HepG2 (cell line): Measurements from ENCODE around the gene FOXR1. TPM values are rescaled to one million over a fixed set of nuclear protein-coding genes. Genes with fewer than 3 reads are reported as not detected.

Experiments used
- BATF2 ChIP-seq: sonication (generic); formaldehyde crosslinking; IDR thresholded peaks from 2 replicates; pipeline ENCODE4 v1.8.0; 2022; ENCODE audit warnings: mild to moderate bottlenecking, missing genetic modification reagents, moderate library complexity
- BCLAF1 ChIP-seq: fragments of 450-650 bp; IDR thresholded peaks from 2 replicates; pipeline ENCODE4 v1.6.1; 2017; ENCODE audit warnings: mild to moderate bottlenecking
- CERS6 ChIP-seq: sonication (generic); formaldehyde crosslinking; IDR thresholded peaks from 2 replicates; pipeline ENCODE4 v1.5.0; 2020; ENCODE audit warnings: missing genetic modification reagents
- FLYWCH1 ChIP-seq: sonication (generic); formaldehyde crosslinking; IDR thresholded peaks from 2 replicates; pipeline ENCODE4 v1.8.1; 2023; ENCODE audit warnings: mild to moderate bottlenecking, missing genetic modification reagents
- FOXJ3 ChIP-seq: sonication (generic); formaldehyde crosslinking; IDR thresholded peaks from 2 replicates; pipeline ENCODE4 v1.4.0; 2020; ENCODE audit warnings: missing genetic modification reagents, mild to moderate bottlenecking, borderline replicate concordance
- HDAC2 ChIP-seq: sonication (generic); formaldehyde crosslinking; IDR thresholded peaks from 2 replicates; pipeline ENCODE4 v1.4.0; 2020; ENCODE audit warnings: missing genetic modification reagents
- MAFK ChIP-seq, 2 experiments: IDR thresholded peaks in 1 of 2; conservative IDR thresholded peaks in 1 of 2; 2 replicates each; pipeline ENCODE4 v1.6.1; 2011; ENCODE audit warnings: improper control_type of control experiment in 2 of 2, low read length in 2 of 2
- MXD1 ChIP-seq: sonication (generic); formaldehyde crosslinking; IDR thresholded peaks from 2 replicates; pipeline ENCODE4 v1.4.0; 2020; ENCODE audit warnings: mild to moderate bottlenecking, missing genetic modification reagents
- NRL ChIP-seq: sonication (generic); formaldehyde crosslinking; IDR thresholded peaks from 2 replicates; pipeline ENCODE4 v1.5.0; 2020; ENCODE audit warnings: missing genetic modification reagents, mild to moderate bottlenecking, moderate library complexity, borderline replicate concordance
- PHF5A ChIP-seq: IDR thresholded peaks from one replicate; pipeline ENCODE4 v1.6.1; 2018; ENCODE audit warnings: low read depth, missing genetic modification reagents; ENCODE audit not compliant: unreplicated experiment
- SETDB1 ChIP-seq: sonication (generic); formaldehyde crosslinking; IDR thresholded peaks from 2 replicates; pipeline ENCODE4 v1.5.1; 2020; ENCODE audit warnings: missing genetic modification reagents, mild to moderate bottlenecking, borderline replicate concordance
- SKI ChIP-seq: fragments of 450-650 bp; IDR thresholded peaks from one replicate; pipeline ENCODE4 v1.6.1; 2018; ENCODE audit warnings: mild to moderate bottlenecking; ENCODE audit not compliant: partially characterized antibody
- SMAD3 ChIP-seq: sonication (generic); formaldehyde crosslinking; IDR thresholded peaks from 2 replicates; pipeline ENCODE4 v1.4.0; 2020; ENCODE audit warnings: missing genetic modification reagents
- SNAPC2 ChIP-seq: sonication (generic); formaldehyde crosslinking; IDR thresholded peaks from 2 replicates; pipeline ENCODE4 v1.8.1; 2022; ENCODE audit warnings: mild to moderate bottlenecking, missing genetic modification reagents
- YEATS2 ChIP-seq: sonication (generic); formaldehyde crosslinking; IDR thresholded peaks from 2 replicates; pipeline ENCODE4 v1.4.0; 2020; ENCODE audit warnings: missing genetic modification reagents, borderline replicate concordance
- ZNF143 ChIP-seq: sonication (generic); formaldehyde crosslinking; IDR thresholded peaks from 2 replicates; pipeline ENCODE4 v1.4.0; 2020; ENCODE audit warnings: missing genetic modification reagents
- ZNF281 ChIP-seq: sonication (generic); formaldehyde crosslinking; IDR thresholded peaks from 2 replicates; pipeline ENCODE4 v1.4.0; 2020; ENCODE audit warnings: missing genetic modification reagents, borderline replicate concordance
- ZNF432 ChIP-seq: sonication (generic); formaldehyde crosslinking; IDR thresholded peaks from 2 replicates; pipeline ENCODE4 v1.5.0; 2020; ENCODE audit warnings: missing genetic modification reagents, mild to moderate bottlenecking, borderline replicate concordance
- ZNF605 ChIP-seq: sonication (generic); formaldehyde crosslinking; IDR thresholded peaks from 2 replicates; pipeline ENCODE4 v1.8.0; 2022; ENCODE audit warnings: mild to moderate bottlenecking, missing genetic modification reagents
- ZNF639 ChIP-seq: conservative IDR thresholded peaks from 2 replicates; pipeline ENCODE4 v1.6.1; 2018; ENCODE audit warnings: missing genetic modification reagents
- polyA plus RNA-seq, 8 experiments: library from polyadenylated mRNA; depleted of rRNA in 3 of 8; stranded (reverse) in 7 of 8; unstranded in 1 of 8; fragments of >200 nt; fragmentation: Illumina TruSeq in 4 of 8; extraction: Trizol in 4 of 8; gene quantifications; 2 replicates each; pipeline versions ENCODE4 v1.2.1 to v1.2.3, GENCODE V29; 2011 to 2016; ENCODE audit warnings: low read depth in 4 of 8, missing spikeins in 1 of 8, mixed read lengths in 1 of 8; ENCODE audit not compliant: insufficient read depth in 1 of 8
- total RNA-seq, 5 experiments: library from RNA; depleted of rRNA; stranded (reverse); fragments of >200 nt; fragmentation: Illumina TruSeq; extraction: Trizol; gene quantifications; 2 replicates each; pipeline ENCODE4 v1.2.3, GENCODE V29; 2016; ENCODE audit warnings: low read depth in 1 of 5

The FOXR1 gene
- total and polyA plus RNA-seq, 2 of the 13 experiments (the other 11 are each of a cell fraction or from before 2014, with no cell fraction given), result not detected

GRCh38 chr11:118997627-118998387 lies 26.2 kb downstream of the FOXR1 start, which contains the start of gene CENATAC (continued):
- TF ChIP-seq BCLAF1 (no peak), PHF5A (no peak), SETDB1 (CRISPR knock-in tag) (no peak), FLYWCH1 (CRISPR knock-in tag) (no peak), MAFK (conservative IDR thresholded peaks at IDR 0.05 in 1 of 2, IDR thresholded peaks at IDR 0.05 in 1 of 2; ENCODE audit: low read length in 2 of 2) (no peak), ZNF143 (peak; percentile 64; the same call in 1 of the 2 replicates), ZNF281 (CRISPR knock-in tag) (no peak; the same call in 1 of the 2 replicates), ZNF432 (no peak), ZNF605 (no peak; the same call in 1 of the 2 replicates), NRL (CRISPR knock-in tag) (peak; percentile 39; the same call in 1 of the 2 replicates), SMAD3 (CRISPR knock-in tag) (peak; percentile 48; the same call in 1 of the 2 replicates), SKI (no peak), YEATS2 (peak; percentile 79; the same call in 1 of the 2 replicates), SNAPC2 (CRISPR knock-in tag) (no peak), FOXJ3 (CRISPR knock-in tag) (peak; percentile 12; the same call in 1 of the 2 replicates), MXD1 (peak; percentile 65; the same call in 1 of the 2 replicates), ZNF639 (CRISPR knock-in tag) (peak; percentile 89), BATF2 (CRISPR knock-in tag) (no peak), HDAC2 (peak; percentile 78), CERS6 (CRISPR knock-in tag) (no peak)
